Tibial artery (tissue), 4 donors: ENCODE results near the gene PTH2R.
"Not testable (repeated sequence)": the region's sequence is repeated elsewhere in the genome, so short reads cannot be mapped to it uniquely, and the experiment has no call there.

Experiments
- DNase-seq, 2 donors: peaks; one replicate each; pipeline ENCODE4 v3.0.0-alpha.2; 2019
- H3K27ac ChIP-seq, 2 donors: fragments of 200-600 bp; sonication (generic) in 1 of 2; 1 replicate in 1 of 2; 2 replicates in 1 of 2; pipeline ENCODE4 v1.5.1; 2018 to 2019; ENCODE audit warnings: mild to moderate bottlenecking in 1 of 2
- H3K27me3 ChIP-seq, 2 donors: fragments of 200-600 bp; sonication (generic) in 1 of 2; one replicate each; pipeline versions ENCODE4 v1.5.1 to v1.6.0; 2016 to 2019
- H3K36me3 ChIP-seq, 3 donors: fragments of 200-600 bp; sonication (generic) in 2 of 3; one replicate each; pipeline ENCODE4 v1.5.1; 2016 to 2019; ENCODE audit warnings: mild to moderate bottlenecking in 2 of 3
- H3K4me1 ChIP-seq, 4 donors: fragments of 200-600 bp; sonication (generic) in 2 of 4; 1 replicate in 3 of 4; 2 replicates in 1 of 4; pipeline ENCODE4 v1.5.1; 2016 to 2019
- H3K4me3 ChIP-seq, 2 donors: fragments of 200-600 bp; sonication (generic) in 1 of 2; 1 replicate in 1 of 2; 2 replicates in 1 of 2; pipeline ENCODE4 v1.5.1; 2018 to 2019; ENCODE audit warnings: mild to moderate bottlenecking in 2 of 2
- H3K9me3 ChIP-seq, 3 donors: fragments of 200-600 bp; sonication (generic) in 1 of 3; one replicate each; pipeline ENCODE4 v1.5.1; 2016 to 2019
- intact Hi-C: fragments of 100-400 bp; cut with DNase I; formaldehyde crosslinking; loops from one replicate; pipeline ENCODE4 v1.15.0; 2023; ENCODE audit warnings: low total_unique reads
- TF ChIP-seq, protein P1 (sequence below), 2 experiments: fragments of 200-600 bp in 1 of 2; fragments of 450-650 bp in 1 of 2; IDR thresholded peaks; one replicate each; pipeline ENCODE4 v1.5.1; 2017 to 2019; ENCODE audit warnings: antibody characterized with exemption in 2 of 2, mild to moderate bottlenecking in 1 of 2, moderate library complexity in 1 of 2

Gene PTH2R

DNA sequence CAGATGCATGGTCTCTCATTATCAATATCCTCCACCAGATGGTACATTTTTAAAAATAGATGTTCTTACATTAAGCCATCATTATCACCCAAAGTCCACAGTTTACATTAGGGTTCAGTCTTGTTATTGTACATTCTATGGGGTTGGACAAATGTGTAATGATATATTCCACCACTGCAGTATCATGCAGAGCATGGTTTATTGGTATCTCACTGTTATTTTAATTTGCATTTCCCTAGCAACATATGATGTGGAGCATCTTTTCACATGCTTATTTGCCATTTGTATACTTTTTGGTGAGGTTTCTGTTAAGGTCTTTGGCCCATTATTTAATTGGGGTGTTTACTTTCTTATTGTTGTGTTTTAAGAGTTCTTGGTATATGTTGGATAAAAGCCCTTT is 95.7 kb downstream of the PTH2R start:
- H3K9me3 ChIP-seq = no peaks in the 10 kb centered on the region
- DNase-seq = no peak
- intact Hi-C loops = no loop called here
- no peaks in the 10 kb centered on the region for H3K36me3 ChIP-seq
- no peak overlapping the region for H3K27ac ChIP-seq
- no peak overlapping the region for H3K4me3 ChIP-seq
- H3K4me1 ChIP-seq = no peaks in the 10 kb centered on the region
- no peaks in the 10 kb centered on the region for H3K27me3 ChIP-seq
- TF ChIP-seq, protein P1, sequence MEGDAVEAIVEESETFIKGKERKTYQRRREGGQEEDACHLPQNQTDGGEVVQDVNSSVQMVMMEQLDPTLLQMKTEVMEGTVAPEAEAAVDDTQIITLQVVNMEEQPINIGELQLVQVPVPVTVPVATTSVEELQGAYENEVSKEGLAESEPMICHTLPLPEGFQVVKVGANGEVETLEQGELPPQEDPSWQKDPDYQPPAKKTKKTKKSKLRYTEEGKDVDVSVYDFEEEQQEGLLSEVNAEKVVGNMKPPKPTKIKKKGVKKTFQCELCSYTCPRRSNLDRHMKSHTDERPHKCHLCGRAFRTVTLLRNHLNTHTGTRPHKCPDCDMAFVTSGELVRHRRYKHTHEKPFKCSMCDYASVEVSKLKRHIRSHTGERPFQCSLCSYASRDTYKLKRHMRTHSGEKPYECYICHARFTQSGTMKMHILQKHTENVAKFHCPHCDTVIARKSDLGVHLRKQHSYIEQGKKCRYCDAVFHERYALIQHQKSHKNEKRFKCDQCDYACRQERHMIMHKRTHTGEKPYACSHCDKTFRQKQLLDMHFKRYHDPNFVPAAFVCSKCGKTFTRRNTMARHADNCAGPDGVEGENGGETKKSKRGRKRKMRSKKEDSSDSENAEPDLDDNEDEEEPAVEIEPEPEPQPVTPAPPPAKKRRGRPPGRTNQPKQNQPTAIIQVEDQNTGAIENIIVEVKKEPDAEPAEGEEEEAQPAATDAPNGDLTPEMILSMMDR (IDR thresholded peaks at IDR 0.05) = no peak

DNA sequence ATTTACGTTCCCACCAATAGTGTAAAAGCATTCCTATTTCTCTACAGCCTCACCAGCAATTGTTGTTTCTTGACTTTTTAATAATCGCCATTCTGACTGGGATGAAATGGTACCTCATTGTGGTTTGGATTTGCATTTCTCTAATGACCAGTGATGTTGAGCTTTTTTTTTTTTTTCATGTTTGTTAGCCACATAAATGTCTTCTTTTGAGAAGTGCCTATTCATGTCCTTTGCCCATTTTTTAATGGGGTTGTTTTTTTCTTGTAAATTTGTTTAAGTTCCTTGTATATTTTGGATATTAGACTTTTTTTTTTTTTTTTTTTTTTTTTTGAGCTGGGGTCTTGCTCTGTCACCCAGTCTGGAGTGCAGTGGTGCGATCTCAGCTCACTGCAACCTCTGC is 98.8 kb downstream of the PTH2R start:
- DNase-seq, H3K27ac ChIP-seq, H3K4me3 ChIP-seq, H3K9me3 ChIP-seq, H3K4me1 ChIP-seq, H3K36me3 ChIP-seq, H3K27me3 ChIP-seq, intact Hi-C loops: not testable (repeated sequence)

DNA sequence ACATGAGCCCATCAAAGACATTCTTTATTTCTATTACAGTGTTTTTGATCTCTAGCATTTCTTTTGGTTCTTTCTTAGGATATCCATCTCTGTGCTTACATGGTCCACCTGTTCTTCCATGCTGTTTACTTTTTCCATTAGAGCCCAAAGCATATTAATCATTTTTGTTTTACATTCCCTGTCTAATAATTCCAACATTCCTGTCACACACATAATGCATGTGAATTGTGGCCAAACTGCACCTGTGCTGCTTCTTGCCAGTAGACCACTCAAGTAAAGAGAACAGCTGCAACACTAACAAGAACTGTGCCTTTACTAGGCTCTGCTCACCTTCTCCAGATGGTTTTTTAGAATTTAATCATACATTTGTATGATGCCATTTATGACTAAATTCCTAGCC is 103.0 kb downstream of the PTH2R start:
- H3K9me3 ChIP-seq = no peaks in the 10 kb centered on the region
- no peaks in the 10 kb centered on the region for H3K4me1 ChIP-seq
- no peak for DNase-seq
- no peak overlapping the region for H3K27ac ChIP-seq
- TF ChIP-seq, protein P1 (IDR thresholded peaks at IDR 0.05) = no peak
- H3K27me3 ChIP-seq = no peaks in the 10 kb centered on the region
- no peaks in the 10 kb centered on the region for H3K36me3 ChIP-seq
- H3K4me3 ChIP-seq = no peak overlapping the region
- intact Hi-C loops = no loop called here

DNA sequence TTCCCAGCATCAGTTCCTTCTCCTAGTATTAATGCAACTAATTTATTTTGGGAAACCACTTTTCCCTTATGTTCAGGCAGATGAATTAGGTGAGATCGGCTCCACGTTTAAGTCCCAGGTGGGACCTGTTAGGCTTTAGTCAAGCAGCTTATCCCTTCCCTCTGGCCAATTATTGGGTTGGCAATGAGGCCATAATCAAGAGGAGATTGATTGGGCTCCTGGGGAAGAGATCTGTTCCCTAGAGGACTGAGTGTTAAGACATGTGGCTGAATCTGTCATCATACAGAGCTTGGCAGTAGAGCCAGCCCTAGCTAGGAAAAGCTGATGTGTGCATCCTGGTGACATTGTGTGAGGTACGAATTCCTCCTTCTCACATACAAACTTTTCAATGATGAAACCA is 104.4 kb downstream of the PTH2R start:
- DNase-seq = no peak
- no peaks in the 10 kb centered on the region for H3K27me3 ChIP-seq
- H3K4me3 ChIP-seq = no peak overlapping the region
- no peaks in the 10 kb centered on the region for H3K36me3 ChIP-seq
- intact Hi-C loops = no loop called here
- no peak overlapping the region for H3K27ac ChIP-seq
- H3K4me1 ChIP-seq = no peaks in the 10 kb centered on the region
- no peaks in the 10 kb centered on the region for H3K9me3 ChIP-seq
- TF ChIP-seq, protein P1 (IDR thresholded peaks at IDR 0.05) = no peak

DNA sequence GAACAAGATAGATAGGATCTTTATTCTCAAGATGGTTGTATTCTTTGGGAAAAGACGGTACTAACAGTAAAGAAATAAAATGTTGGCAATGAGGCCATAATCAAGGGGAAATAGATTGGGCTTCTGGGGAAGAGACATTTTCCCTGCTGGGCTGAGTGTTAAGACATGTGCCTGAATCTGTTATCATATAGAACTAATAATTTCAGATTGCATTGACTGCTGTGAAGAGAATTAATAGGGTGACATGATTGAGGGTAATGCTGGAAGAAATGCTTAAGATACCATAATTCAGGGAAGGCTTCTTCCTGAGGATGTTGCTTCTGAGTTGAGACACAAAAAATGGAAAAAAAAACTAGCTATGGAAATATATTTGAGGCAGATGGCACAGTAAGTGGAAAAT is 105.0 kb downstream of the PTH2R start:
- no peak for DNase-seq
- Histone ChIP-seq H3K9me3 (no peaks in the 10 kb centered on the region), H3K27me3 (no peaks in the 10 kb centered on the region), H3K4me1 (no peaks in the 10 kb centered on the region), H3K27ac (no peak overlapping the region), H3K4me3 (no peak overlapping the region), H3K36me3 (no peaks in the 10 kb centered on the region)
- TF ChIP-seq, protein P1 (IDR thresholded peaks at IDR 0.05) = no peak
- intact Hi-C loops = no loop called here

DNA sequence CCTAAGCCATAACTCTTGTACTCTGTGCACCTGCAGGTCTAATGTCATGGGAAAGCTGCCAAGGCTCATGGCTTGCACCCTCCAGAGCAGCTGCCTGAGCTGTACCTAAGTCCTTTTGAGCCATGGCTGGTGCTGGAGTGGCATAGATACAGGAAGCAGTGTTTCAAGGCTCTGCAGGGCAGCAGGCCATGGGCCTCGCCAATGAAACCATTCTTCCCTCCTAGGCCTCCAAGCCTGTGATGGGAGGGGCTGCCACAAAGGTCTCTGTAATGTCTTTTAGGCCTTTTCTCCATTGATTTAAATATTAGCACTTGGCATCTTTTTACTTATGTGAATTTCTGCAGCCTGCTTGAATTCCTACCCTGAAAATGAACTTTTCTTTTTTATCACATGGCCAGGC is 108.5 kb downstream of the PTH2R start:
- Histone ChIP-seq H3K36me3 (no peaks in the 10 kb centered on the region), H3K4me1 (no peaks in the 10 kb centered on the region), H3K27ac (no peak overlapping the region), H3K4me3 (no peak overlapping the region), H3K9me3 (no peaks in the 10 kb centered on the region), H3K27me3 (no peaks in the 10 kb centered on the region)
- intact Hi-C loops = no loop called here
- TF ChIP-seq, protein P1 (IDR thresholded peaks at IDR 0.05) = no peak
- DNase-seq = no peak

DNA sequence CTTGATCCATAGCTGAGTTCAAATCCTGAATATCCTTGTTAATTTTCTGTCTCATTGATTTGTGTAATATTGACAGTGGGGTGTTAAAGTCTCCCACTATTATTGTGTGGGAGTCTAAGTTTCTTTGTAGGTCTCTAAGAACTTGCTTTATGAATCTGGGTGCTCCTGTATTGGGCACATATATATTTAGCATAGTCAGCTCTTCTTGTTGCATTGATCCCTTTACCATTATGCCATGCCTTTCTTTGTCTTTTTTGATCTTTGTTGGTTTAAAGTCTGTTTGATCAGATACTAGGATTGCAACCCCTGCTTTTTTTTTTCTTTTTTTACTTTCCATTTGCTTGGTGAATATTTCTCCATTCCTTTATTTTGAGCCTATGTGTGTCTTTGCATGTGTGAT is 116.5 kb downstream of the PTH2R start:
- H3K4me3 ChIP-seq, DNase-seq, H3K9me3 ChIP-seq, H3K27ac ChIP-seq, H3K4me1 ChIP-seq, intact Hi-C loops, H3K27me3 ChIP-seq, H3K36me3 ChIP-seq: not testable (repeated sequence)

DNA sequence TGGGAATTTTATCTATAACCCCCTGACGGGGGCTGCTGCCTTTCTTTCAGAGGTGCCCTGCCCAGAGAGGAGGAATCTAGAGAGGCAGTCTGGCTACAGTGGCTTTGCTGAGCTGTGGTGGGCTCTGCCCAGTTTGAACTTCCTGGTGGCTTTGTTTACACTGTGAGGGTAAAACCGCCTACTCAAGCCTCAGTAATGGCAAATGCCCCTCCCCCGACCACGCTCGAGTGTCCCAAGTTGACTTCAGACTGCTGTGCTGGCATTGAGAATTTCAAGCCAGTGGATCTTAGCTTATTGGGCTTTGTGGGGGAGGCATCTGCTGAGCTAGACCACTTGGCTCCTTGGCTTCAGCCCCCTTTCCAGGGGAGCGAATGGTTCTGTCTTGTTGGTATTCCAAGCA is 118.6 kb downstream of the PTH2R start:
- H3K4me1 ChIP-seq, H3K27me3 ChIP-seq, H3K9me3 ChIP-seq, H3K36me3 ChIP-seq, DNase-seq, H3K4me3 ChIP-seq, H3K27ac ChIP-seq, intact Hi-C loops: not testable (repeated sequence)
